Neural cell (in vitro differentiated cells): ENCODE data around the gene GRIN3A.

Source experiments
- CTCF ChIP-seq: fragments of 450-650 bp; IDR thresholded peaks from 2 replicates; pipeline ENCODE4 v1.5.1; 2014; ENCODE audit warnings: antibody characterized with exemption, mild to moderate bottlenecking, moderate library complexity; ENCODE audit not compliant: poor library complexity, severe bottlenecking
- EP300 ChIP-seq: fragments of 450-650 bp; conservative IDR thresholded peaks from 2 replicates; pipeline ENCODE4 v1.6.1; 2014; ENCODE audit warnings: antibody characterized with exemption, mild to moderate bottlenecking, moderate library complexity; ENCODE audit not compliant: poor library complexity, severe bottlenecking
- EZH2 ChIP-seq: fragments of 200-600, 300-800 bp; shearing (Covaris generic), sonication (generic); IDR thresholded peaks from 2 replicates; pipeline ENCODE4 v1.6.1; 2014; ENCODE audit warnings: antibody characterized with exemption, low read length, borderline replicate concordance, mild to moderate bottlenecking; ENCODE audit not compliant: insufficient read depth, poor library complexity, severe bottlenecking
- MXI1 ChIP-seq: fragments of 450-650 bp; conservative IDR thresholded peaks from 2 replicates; pipeline ENCODE4 v1.6.1; 2014; ENCODE audit warnings: antibody characterized with exemption, mild to moderate bottlenecking; ENCODE audit not compliant: poor library complexity, severe bottlenecking
- POLR2AphosphoS5 ChIP-seq: IDR thresholded peaks from 2 replicates; pipeline ENCODE4 v1.6.1; 2012
- SMC3 ChIP-seq: fragments of 450-650 bp; conservative IDR thresholded peaks from 2 replicates; pipeline ENCODE4 v1.6.1; 2014; ENCODE audit warnings: antibody characterized with exemption, mild to moderate bottlenecking, moderate library complexity; ENCODE audit not compliant: poor library complexity
- TAF1 ChIP-seq: IDR thresholded peaks from 2 replicates; pipeline ENCODE4 v1.6.1; 2012; ENCODE audit warnings: low read depth

- TF ChIP-seq CTCF (no peak), SMC3 (no peak), TAF1 (no peak), EZH2 (no peak), POLR2AphosphoS5 (no peak), EP300 (no peak), MXI1 (no peak)
These were observed 198.4 kb downstream of the GRIN3A start for GRCh38 chr9:101540069-101540468.
